Esophagus muscularis mucosa (tissue), 3 donors: Measurements from ENCODE around the gene CHIT1.

Experiments
- CTCF ChIP-seq, 3 experiments: fragments of 200-600 bp in 2 of 3; fragments of 450-650 bp in 1 of 3; sonication (generic) in 2 of 3; IDR thresholded peaks; one replicate each; pipeline ENCODE4 v1.5.1; 2017 to 2019; ENCODE audit warnings: antibody characterized with exemption in 3 of 3, mild to moderate bottlenecking in 2 of 3, moderate library complexity in 1 of 3
- EP300 ChIP-seq: sonication (generic); formaldehyde crosslinking; IDR thresholded peaks from one replicate; pipeline ENCODE4 v1.6.1; 2017; ENCODE audit warnings: antibody characterized with exemption

GRCh38 chr1:203197625-203198024, 31.8 kb downstream of the CHIT1 start:
- TF ChIP-seq CTCF (IDR thresholded peaks at IDR 0.05) (no peak), EP300 (no peak)
